Omental fat pad (tissue), 4 donors: ENCODE results near the gene OR51L1. TPM values are rescaled to one million over a fixed set of nuclear protein-coding genes. Genes with fewer than 3 reads are reported as not detected.
"Not testable (repeated sequence)": the region's sequence is repeated elsewhere in the genome, so short reads cannot be mapped to it uniquely, and the experiment has no call there.

ENCODE experiments used
- ATAC-seq: fragments of 150-250 bp; one replicate; pipeline ENCODE4 v1.9.1; 2016; ENCODE audit warnings: mild to moderate bottlenecking, moderate library complexity; ENCODE audit not compliant: low FRiP score
- DNase-seq: peaks from one replicate; pipeline ENCODE4 v3.0.0-alpha.2; 2019; ENCODE audit warnings: low spot score
- CTCF ChIP-seq, 3 donors: fragments of 450-650 bp; IDR thresholded peaks; one replicate each; pipeline ENCODE4 v1.5.1; 2016 to 2017; ENCODE audit warnings: antibody characterized with exemption in 3 of 3, mild to moderate bottlenecking in 3 of 3, moderate library complexity in 2 of 3
- total RNA-seq, 4 donors: library from RNA; depleted of rRNA; stranded (reverse); fragments of >200 nt; gene quantifications; one replicate each; pipeline ENCODE4 v1.1.0, GENCODE V29; 2016

OR51L1 gene
- total RNA-seq = not detected

- ATAC-seq = no peak
- DNase-seq = no peak
- TF ChIP-seq CTCF (IDR thresholded peaks at IDR 0.05) = no peak
Measured at GRCh38 chr11:4994551-4994950, at the start of gene OR51L1. Gene OR51L1, plus strand, starts transcription at chr11:4994851. Its CDS starts 4,132 bp downstream, at chr11:4998983.

- no peak for DNase-seq
- no peak for ATAC-seq
- TF ChIP-seq CTCF (IDR thresholded peaks at IDR 0.05) = no peak
Measured at GRCh38 chr11:4947505-4947904, 47.1 kb upstream of the OR51L1 start, which contains the start of gene OR51A4. Gene OR51A4, minus strand, starts transcription at chr11:4947605. Its CDS starts 505 bp downstream, at chr11:4947100.

- ATAC-seq, DNase-seq: not testable (repeated sequence)
Measured at GRCh38 chr11:4955613-4956012, 39.0 kb upstream of the OR51L1 start, which contains the start of gene OR51A2. Gene OR51A2, minus strand, starts transcription at chr11:4955713. Its CDS starts 0 bp downstream, at chr11:4955713.

GRCh38 chr11:4957396-4957795 is 37.3 kb upstream of the OR51L1 start:
- ATAC-seq (no peak), DNase-seq (no peak)
- TF ChIP-seq CTCF (IDR thresholded peaks at IDR 0.05) = no peak

- ATAC-seq = no peak
- no peak for TF ChIP-seq CTCF (IDR thresholded peaks at IDR 0.05)
- no peak for DNase-seq
Measured at GRCh38 chr11:4960877-4961276, 33.8 kb upstream of the OR51L1 start.

- TF ChIP-seq CTCF (IDR thresholded peaks at IDR 0.05) = no peak
- no peak for ATAC-seq
- no peak for DNase-seq
Measured at GRCh38 chr11:4962816-4963215, 31.8 kb upstream of the OR51L1 start.

- no peak for ATAC-seq
- no peak for TF ChIP-seq CTCF (IDR thresholded peaks at IDR 0.05)
- DNase-seq = no peak
Measured at GRCh38 chr11:4975436-4975835, 19.2 kb upstream of the OR51L1 start.

- DNase-seq = no peak
- no peak for ATAC-seq
- no peak for TF ChIP-seq CTCF (IDR thresholded peaks at IDR 0.05)
Measured at GRCh38 chr11:4979036-4979435, 15.6 kb upstream of the OR51L1 start.
